ENCODE results near the gene SMIM15. TPM values are rescaled to one million over a fixed set of nuclear protein-coding genes. Genes with fewer than 3 reads are reported as not detected.
A peak's percentile ranks its signal among the peaks of the same experiment; 100 is the strongest.
"Not testable (repeated sequence)": the region's sequence is repeated elsewhere in the genome, so short reads cannot be mapped to it uniquely, and the experiment has no call there.

SMIM15 gene, protein sequence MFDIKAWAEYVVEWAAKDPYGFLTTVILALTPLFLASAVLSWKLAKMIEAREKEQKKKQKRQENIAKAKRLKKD
- polyA plus RNA-seq (2013, experiment 1 of 2) = 39.4 TPM
- polyA plus RNA-seq (2013, experiment 2 of 2) = 36.4 TPM

DNA sequence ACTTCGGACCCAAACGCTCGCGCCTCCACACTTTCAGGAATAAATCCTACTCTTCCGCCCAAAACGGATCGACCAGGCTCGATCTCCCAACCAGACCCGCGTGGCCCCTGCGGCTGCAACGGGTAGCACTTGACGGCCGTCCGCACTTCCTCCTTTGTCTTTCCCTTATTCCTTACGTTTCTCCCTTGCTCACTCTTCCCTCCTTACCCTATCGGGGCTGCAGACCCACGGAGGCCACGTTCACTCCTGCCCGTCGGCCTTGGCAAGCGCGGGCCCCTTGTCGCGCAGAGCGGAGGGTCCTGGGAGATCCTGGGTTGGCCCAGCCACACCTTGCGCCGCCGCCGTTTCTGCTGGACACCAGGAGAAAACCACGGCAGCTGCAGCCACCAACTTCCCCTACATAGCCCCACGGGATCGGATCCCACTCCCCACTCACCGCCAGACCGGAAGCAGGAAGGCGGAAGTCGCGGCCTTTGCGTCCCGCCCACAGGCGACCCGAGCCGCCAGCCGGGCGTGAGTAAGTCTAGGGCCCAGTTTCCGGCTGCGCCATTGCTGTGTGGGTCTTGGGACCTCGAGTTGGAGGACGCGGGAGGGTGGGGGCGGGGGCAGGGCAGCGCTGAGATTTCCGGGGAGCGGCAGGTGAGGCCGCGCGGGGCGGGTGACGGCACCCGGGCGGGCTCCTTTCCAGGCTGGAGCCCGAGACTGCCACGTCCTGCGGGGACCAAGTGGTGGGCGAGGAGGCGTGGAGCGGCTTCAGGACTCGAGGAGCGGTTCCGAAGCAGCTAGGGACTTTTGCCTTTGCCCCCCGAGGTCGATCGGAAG, at the start of gene SMIM15:
Gene SMIM15 (minus strand): TSS at position 459 of the 822 bp plus-strand sequence. CDS start 2,297 bp downstream, outside the sequence.
- Histone ChIP-seq H3K9ac (ENCODE audit: low read depth, low read length) (peak within 1 kb of the TSS; percentile 96), H3K9me3 (ENCODE audit: insufficient read depth, low read depth, low read length) (0 out of 2 replicates have a peak, but pooled peaks cover 4% of the 10 kb centered on the region), H3K27ac (ENCODE audit: low read depth, low read length) (peak within 1 kb of the TSS; percentile 91), H3K4me1 (ENCODE audit: insufficient read depth, low read length) (peaks cover 15% of the 10 kb centered on the region; the same call in 1 of the 2 replicates), H3K27me3 (ENCODE audit: insufficient read depth, low read length) (no peaks in the 10 kb centered on the region), H3K36me3 (ENCODE audit: insufficient read depth, low read length) (peaks cover 42% of the 10 kb centered on the region), H3K4me3 (ENCODE audit: low read length) (peak within 1 kb of the TSS; percentile 88)
- WGBS = under 1% methylated on average over 73 of the region's 73 CpGs

DNA sequence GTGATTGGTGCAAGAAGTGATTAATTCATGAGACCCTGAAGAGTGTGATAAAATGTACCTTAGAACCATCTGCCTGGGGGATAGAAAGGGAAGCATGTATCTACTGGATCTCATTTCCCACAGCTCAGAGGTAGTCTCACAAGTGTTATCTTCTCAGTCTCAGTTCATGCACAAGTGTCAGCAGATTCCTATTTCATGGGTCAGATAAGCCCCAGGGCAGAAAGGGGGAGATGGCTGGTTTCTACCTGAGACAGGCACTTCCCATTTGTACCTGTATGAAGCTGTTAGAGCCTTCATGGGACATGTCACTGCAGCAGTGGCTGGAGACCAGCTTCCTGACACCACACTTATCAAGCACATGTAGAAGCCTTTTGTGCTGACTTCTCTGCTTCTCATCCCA, 45.6 kb upstream of the SMIM15 start:
- no peaks in the 10 kb centered on the region for H3K4me1 ChIP-seq (ENCODE audit: insufficient read depth, low read length)
- H3K9me3 ChIP-seq (ENCODE audit: insufficient read depth, low read depth, low read length) = peaks cover 17% of the 10 kb centered on the region
- no peaks in the 10 kb centered on the region for H3K27me3 ChIP-seq (ENCODE audit: insufficient read depth, low read length)
- H3K4me3 ChIP-seq (ENCODE audit: low read length) = no peak overlapping the region
- H3K36me3 ChIP-seq (ENCODE audit: insufficient read depth, low read length) = no peaks in the 10 kb centered on the region
- H3K27ac ChIP-seq (ENCODE audit: low read depth, low read length) = no peak overlapping the region
- H3K9ac ChIP-seq (ENCODE audit: low read depth, low read length) = no peak overlapping the region

DNA sequence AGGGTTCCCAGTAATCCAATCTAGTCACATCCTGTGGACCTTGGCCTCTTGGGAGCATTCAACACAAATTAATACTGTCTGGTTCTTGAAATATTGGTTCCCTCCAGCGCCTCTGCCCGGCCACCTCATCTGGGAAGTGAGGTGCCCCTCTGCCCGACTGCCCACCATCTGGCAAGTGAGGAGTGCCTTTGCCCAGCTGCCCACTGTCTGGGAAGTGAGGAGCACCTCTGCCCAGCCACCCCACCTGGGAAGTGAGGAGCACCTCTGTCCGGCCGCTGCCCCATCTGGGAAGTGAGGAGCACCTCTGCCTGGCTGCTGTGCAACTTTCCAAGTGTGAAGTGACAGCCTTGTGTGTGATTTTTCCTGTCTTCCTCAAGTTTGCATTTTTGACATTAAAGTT, 42.7 kb upstream of the SMIM15 start:
- H3K27ac ChIP-seq (ENCODE audit: low read depth, low read length) = no peak overlapping the region
- no peak overlapping the region for H3K9ac ChIP-seq (ENCODE audit: low read depth, low read length)
- WGBS = 91% methylated on average over 5 of the region's 5 CpGs
- no peaks in the 10 kb centered on the region for H3K4me1 ChIP-seq (ENCODE audit: insufficient read depth, low read length)
- H3K36me3 ChIP-seq (ENCODE audit: insufficient read depth, low read length) = no peaks in the 10 kb centered on the region
- no peak overlapping the region for H3K4me3 ChIP-seq (ENCODE audit: low read length)
- peaks cover 17% of the 10 kb centered on the region for H3K9me3 ChIP-seq (ENCODE audit: insufficient read depth, low read depth, low read length)
- H3K27me3 ChIP-seq (ENCODE audit: insufficient read depth, low read length) = no peaks in the 10 kb centered on the region

DNA sequence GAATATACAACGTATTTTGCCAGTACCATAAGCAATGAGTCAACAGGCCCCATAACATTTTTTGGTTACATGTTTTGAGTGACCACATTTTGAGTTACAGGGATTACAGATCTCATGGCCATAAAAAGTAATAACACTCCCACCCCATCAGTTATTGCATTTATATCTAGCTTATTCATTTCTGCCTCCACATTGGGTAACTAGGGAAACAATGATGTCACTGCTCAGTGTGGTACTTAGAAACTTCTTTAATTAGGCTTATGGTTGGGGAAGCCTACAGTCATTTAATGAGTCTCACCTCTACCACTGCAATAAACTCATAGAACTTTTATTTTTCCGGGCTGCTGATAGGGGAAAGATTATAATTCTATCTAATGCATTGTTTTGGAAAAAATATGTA, 39.9 kb upstream of the SMIM15 start:
- 88% methylated on average over 1 of the region's 2 CpGs for WGBS
- Histone ChIP-seq H3K9me3 (ENCODE audit: insufficient read depth, low read depth, low read length) (peaks cover 5% of the 10 kb centered on the region), H3K4me3 (ENCODE audit: low read length) (no peak overlapping the region), H3K9ac (ENCODE audit: low read depth, low read length) (no peak overlapping the region), H3K36me3 (ENCODE audit: insufficient read depth, low read length) (no peaks in the 10 kb centered on the region), H3K27ac (ENCODE audit: low read depth, low read length) (no peak overlapping the region), H3K27me3 (ENCODE audit: insufficient read depth, low read length) (no peaks in the 10 kb centered on the region), H3K4me1 (ENCODE audit: insufficient read depth, low read length) (no peaks in the 10 kb centered on the region)

DNA sequence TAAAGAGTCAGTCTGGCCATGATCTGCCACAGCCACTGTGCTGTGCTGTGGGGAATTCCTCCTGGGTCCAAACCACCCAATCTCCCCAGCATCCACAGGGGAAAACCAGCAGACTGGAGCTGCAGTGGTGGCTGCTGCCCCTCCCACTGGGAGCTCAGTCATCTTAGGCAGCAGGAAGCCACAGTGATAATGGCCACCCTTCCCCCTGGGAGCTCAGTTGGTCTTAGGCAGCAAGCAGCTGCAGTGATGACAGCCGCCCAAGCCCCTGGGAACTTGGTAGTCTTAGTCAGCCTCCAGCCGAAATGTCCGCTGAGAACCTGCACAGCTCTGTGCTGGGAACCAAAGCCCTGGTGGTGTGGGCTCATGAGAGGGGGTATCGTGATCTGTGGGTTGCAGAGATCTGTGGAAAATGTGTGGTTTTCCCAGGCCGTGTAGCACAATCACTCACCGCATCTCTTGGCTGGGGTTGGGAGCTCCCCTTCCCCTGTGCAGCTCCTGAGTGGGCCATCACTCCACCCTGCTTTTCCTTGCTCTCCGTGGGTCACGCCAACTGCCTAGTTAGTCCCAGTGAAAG, 38.4 kb upstream of the SMIM15 start:
- no peak overlapping the region for H3K27ac ChIP-seq (ENCODE audit: low read depth, low read length)
- H3K27me3 ChIP-seq (ENCODE audit: insufficient read depth, low read length) = no peaks in the 10 kb centered on the region
- H3K36me3 ChIP-seq (ENCODE audit: insufficient read depth, low read length) = no peaks in the 10 kb centered on the region
- H3K9me3 ChIP-seq (ENCODE audit: insufficient read depth, low read depth, low read length) = peaks cover 5% of the 10 kb centered on the region; the same call in 1 of the 2 replicates
- WGBS = 86% methylated on average over 8 of the region's 8 CpGs
- H3K4me3 ChIP-seq (ENCODE audit: low read length) = no peak overlapping the region
- no peak overlapping the region for H3K9ac ChIP-seq (ENCODE audit: low read depth, low read length)
- no peaks in the 10 kb centered on the region for H3K4me1 ChIP-seq (ENCODE audit: insufficient read depth, low read length)

DNA sequence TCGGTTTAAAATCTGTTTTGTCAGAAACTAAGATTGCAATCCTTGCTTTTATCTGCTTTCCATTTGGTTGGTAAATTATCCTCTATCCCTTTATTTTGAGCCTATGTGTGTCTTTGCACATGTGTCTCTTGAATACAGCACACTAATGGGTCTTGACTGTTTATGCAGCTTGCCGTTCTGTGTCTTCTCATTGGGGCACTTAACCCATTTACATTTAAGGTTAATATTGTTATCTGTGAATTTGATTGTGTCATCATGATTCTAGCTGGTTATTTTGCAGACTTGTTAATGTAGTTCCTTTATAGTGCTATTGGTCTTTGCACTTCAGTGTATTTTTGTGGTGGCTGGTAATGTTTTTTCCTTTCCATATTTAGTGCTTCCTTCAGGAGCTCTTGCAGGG, 36.3 kb upstream of the SMIM15 start:
- 100% methylated on average over 2 of the region's 2 CpGs for WGBS
- H3K36me3 ChIP-seq (ENCODE audit: insufficient read depth, low read length) = no peaks in the 10 kb centered on the region
- no peak overlapping the region for H3K27ac ChIP-seq (ENCODE audit: low read depth, low read length)
- H3K9me3 ChIP-seq (ENCODE audit: insufficient read depth, low read depth, low read length) = peaks cover 5% of the 10 kb centered on the region; the same call in 1 of the 2 replicates
- no peaks in the 10 kb centered on the region for H3K4me1 ChIP-seq (ENCODE audit: insufficient read depth, low read length)
- no peaks in the 10 kb centered on the region for H3K27me3 ChIP-seq (ENCODE audit: insufficient read depth, low read length)
- H3K9ac ChIP-seq (ENCODE audit: low read depth, low read length) = no peak overlapping the region
- no peak overlapping the region for H3K4me3 ChIP-seq (ENCODE audit: low read length)

DNA sequence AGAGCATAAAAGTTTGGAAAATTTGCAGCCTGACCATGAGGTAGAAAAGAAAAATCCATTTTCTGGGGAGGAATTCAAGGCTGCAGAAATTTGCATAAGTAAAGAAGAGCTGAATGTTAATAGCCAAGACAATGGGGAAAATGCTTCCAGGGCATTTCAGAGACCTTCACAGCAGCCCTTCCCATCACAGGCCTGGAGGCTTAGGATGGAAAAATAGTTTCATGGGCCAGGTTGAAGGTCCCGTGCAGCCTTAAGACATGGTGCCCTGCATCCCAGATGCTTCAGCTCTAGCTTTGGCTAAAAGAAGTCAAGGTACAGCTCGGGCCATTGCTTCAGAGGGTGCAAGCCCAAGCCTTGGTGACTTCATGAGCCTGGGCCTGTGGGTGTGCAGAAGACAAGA, 25.6 kb upstream of the SMIM15 start:
- H3K4me3 ChIP-seq (ENCODE audit: low read length); H3K4me1 ChIP-seq (ENCODE audit: insufficient read depth, low read length); H3K36me3 ChIP-seq (ENCODE audit: insufficient read depth, low read length); H3K27ac ChIP-seq (ENCODE audit: low read depth, low read length); H3K27me3 ChIP-seq (ENCODE audit: insufficient read depth, low read length); H3K9me3 ChIP-seq (ENCODE audit: insufficient read depth, low read depth, low read length); H3K9ac ChIP-seq (ENCODE audit: low read depth, low read length): not testable (repeated sequence)
- 75% methylated on average over 2 of the region's 2 CpGs for WGBS

DNA sequence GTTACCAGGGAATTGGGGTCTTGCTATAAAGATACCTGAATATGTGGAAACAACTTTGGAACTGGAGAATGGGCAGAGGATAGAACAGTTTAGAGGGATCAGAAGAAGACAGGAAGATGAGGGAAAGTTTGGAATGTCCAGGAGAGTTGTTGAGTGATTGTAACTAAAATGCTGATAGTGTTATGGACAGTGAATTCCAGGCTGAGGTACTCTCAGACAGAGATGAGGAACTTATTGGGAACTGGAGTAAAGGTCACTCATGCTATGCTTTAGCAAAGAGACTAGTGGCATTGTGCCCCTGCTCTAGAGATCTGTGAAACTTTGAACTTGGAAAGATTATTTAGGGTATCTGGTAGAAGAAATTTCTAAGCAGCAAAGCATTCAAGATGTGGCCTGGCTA, 25.1 kb upstream of the SMIM15 start:
- not testable (repeated sequence) for H3K9me3 ChIP-seq (ENCODE audit: insufficient read depth, low read depth, low read length); H3K36me3 ChIP-seq (ENCODE audit: insufficient read depth, low read length); H3K27ac ChIP-seq (ENCODE audit: low read depth, low read length); H3K4me1 ChIP-seq (ENCODE audit: insufficient read depth, low read length); H3K9ac ChIP-seq (ENCODE audit: low read depth, low read length); H3K4me3 ChIP-seq (ENCODE audit: low read length); H3K27me3 ChIP-seq (ENCODE audit: insufficient read depth, low read length)

DNA sequence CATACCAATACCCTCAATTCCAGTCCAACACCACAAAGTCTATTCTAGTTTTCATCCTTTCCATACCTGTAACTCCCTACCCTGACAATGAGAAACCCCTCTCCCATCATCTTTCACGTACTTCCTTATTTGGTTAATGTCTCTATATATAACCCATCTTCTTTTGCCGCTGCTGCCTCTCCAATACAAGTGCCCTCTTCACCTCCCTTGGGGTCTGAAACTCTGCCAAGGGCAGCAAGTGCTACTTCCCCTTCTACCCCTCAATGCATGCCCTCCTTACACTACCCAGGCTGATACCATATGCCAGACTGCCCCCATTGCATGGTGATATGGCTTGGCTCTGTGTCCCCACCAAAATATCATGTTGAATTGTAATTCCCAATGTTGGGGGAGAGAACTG, 24.4 kb upstream of the SMIM15 start:
- H3K36me3 ChIP-seq (ENCODE audit: insufficient read depth, low read length) = no peaks in the 10 kb centered on the region
- no peaks in the 10 kb centered on the region for H3K9me3 ChIP-seq (ENCODE audit: insufficient read depth, low read depth, low read length)
- WGBS = 89% methylated on average over 2 of the region's 2 CpGs
- no peak overlapping the region for H3K9ac ChIP-seq (ENCODE audit: low read depth, low read length)
- 0 out of 2 replicates have a peak, but pooled peaks cover 8% of the 10 kb centered on the region for H3K4me1 ChIP-seq (ENCODE audit: insufficient read depth, low read length)
- H3K27me3 ChIP-seq (ENCODE audit: insufficient read depth, low read length) = no peaks in the 10 kb centered on the region
- H3K4me3 ChIP-seq (ENCODE audit: low read length) = no peak overlapping the region
- no peak overlapping the region for H3K27ac ChIP-seq (ENCODE audit: low read depth, low read length)

DNA sequence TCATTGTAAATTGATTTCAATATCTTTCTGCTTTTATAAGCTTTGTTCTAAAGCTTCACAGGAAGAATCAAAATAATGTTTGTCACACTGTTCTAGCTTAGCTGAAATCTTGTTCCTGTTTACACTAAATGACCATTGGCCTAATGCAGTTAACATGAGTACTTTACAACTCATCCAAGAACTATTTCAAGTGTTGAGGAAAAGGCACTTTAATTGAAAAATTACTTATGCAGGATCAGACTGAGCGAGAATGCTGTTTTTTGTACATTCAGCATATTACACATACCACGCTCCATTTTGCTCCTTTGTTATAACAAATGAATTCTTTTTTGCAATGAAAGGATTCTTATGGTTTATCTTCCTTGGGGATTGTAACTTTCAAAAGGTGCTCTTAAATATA, 22.4 kb upstream of the SMIM15 start:
- H3K27me3 ChIP-seq (ENCODE audit: insufficient read depth, low read length) = no peaks in the 10 kb centered on the region
- H3K4me1 ChIP-seq (ENCODE audit: insufficient read depth, low read length) = 0 out of 2 replicates have a peak, but pooled peaks cover 8% of the 10 kb centered on the region
- H3K36me3 ChIP-seq (ENCODE audit: insufficient read depth, low read length) = no peaks in the 10 kb centered on the region
- no peak overlapping the region for H3K4me3 ChIP-seq (ENCODE audit: low read length)
- H3K9me3 ChIP-seq (ENCODE audit: insufficient read depth, low read depth, low read length) = no peaks in the 10 kb centered on the region
- no CpG with 5 or more reads among the region's 2 CpGs for WGBS
- no peak overlapping the region for H3K9ac ChIP-seq (ENCODE audit: low read depth, low read length)
- no peak overlapping the region for H3K27ac ChIP-seq (ENCODE audit: low read depth, low read length)

DNA sequence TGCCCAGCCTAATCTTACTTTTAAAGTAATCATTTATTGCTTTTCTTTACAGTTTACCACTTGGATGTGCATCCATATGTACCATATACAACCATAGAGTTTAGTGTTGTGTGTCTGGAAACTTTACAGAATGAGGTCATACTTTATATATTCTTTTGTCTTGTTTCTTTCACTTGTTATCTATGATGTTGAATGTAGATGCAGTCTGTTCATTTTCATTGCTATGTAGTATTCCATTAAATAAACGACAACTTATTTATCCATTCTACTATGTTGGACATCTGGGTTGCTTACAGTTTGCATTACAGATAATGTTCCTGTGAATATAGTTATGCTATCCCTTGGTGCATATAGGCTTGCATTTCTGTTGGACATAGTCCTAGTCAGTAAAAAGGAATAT, 21.3 kb upstream of the SMIM15 start:
- Histone ChIP-seq H3K9ac (ENCODE audit: low read depth, low read length) (no peak overlapping the region), H3K27me3 (ENCODE audit: insufficient read depth, low read length) (no peaks in the 10 kb centered on the region)
- no CpG with 5 or more reads among the region's 1 CpG for WGBS

More for the DNA sequence above, 21.3 kb upstream of the SMIM15 start:
- Histone ChIP-seq H3K9me3 (ENCODE audit: insufficient read depth, low read depth, low read length) (no peaks in the 10 kb centered on the region), H3K4me3 (ENCODE audit: low read length) (no peak overlapping the region), H3K4me1 (ENCODE audit: insufficient read depth, low read length) (0 out of 2 replicates have a peak, but pooled peaks cover 8% of the 10 kb centered on the region), H3K27ac (ENCODE audit: low read depth, low read length) (no peak overlapping the region), H3K36me3 (ENCODE audit: insufficient read depth, low read length) (no peaks in the 10 kb centered on the region)
